GM21529 (cell line): ENCODE results near the gene ARHGEF17.
A peak's percentile ranks its signal among the peaks of the same experiment; 100 is the strongest.

ENCODE experiments used
- ATAC-seq: cut with Tn5 transposase; IDR thresholded peaks from one replicate; pipeline ENCODE4 v1.9.1; 2021; ENCODE audit not compliant: unreplicated experiment

Gene ARHGEF17

GRCh38 chr11:73292525-73292894, 15.6 kb upstream of the ARHGEF17 start:
- ATAC-seq, result no peak

- ATAC-seq, result no peak
Measured at GRCh38 chr11:73293356-73293936, 14.6 kb upstream of the ARHGEF17 start.

- ATAC-seq, result no peak
Measured at GRCh38 chr11:73294604-73295003, 13.5 kb upstream of the ARHGEF17 start.

- ATAC-seq, result peak; percentile 62
Measured at GRCh38 chr11:73295241-73295995, 12.7 kb upstream of the ARHGEF17 start.

GRCh38 chr11:73295996-73296318, 12.1 kb upstream of the ARHGEF17 start:
- ATAC-seq, result no peak

GRCh38 chr11:73296501-73297230, 11.4 kb upstream of the ARHGEF17 start:
- no peak for ATAC-seq

GRCh38 chr11:73297231-73297590, 10.9 kb upstream of the ARHGEF17 start:
- no peak for ATAC-seq

- ATAC-seq, result no peak
Measured at GRCh38 chr11:73297702-73298101, 10.4 kb upstream of the ARHGEF17 start.

GRCh38 chr11:73298233-73298632, 9.8 kb upstream of the ARHGEF17 start:
- ATAC-seq, result no peak

GRCh38 chr11:73299751-73300150, 8.3 kb upstream of the ARHGEF17 start:
- no peak for ATAC-seq

- no peak for ATAC-seq
Measured at GRCh38 chr11:73306069-73306841, 1.8 kb upstream of the ARHGEF17 start.

GRCh38 chr11:73306977-73307322, 1.1 kb upstream of the ARHGEF17 start:
- ATAC-seq, result no peak

GRCh38 chr11:73307323-73308002, 613 bp upstream of the ARHGEF17 start:
- peak; percentile 60 for ATAC-seq

GRCh38 chr11:73308961-73309919, 1.2 kb downstream of the ARHGEF17 start:
- peak; percentile 1 for ATAC-seq

- ATAC-seq, result no peak
Measured at GRCh38 chr11:73310076-73310475, 2.0 kb downstream of the ARHGEF17 start.

- ATAC-seq, result no peak
Measured at GRCh38 chr11:73310661-73311393, 2.8 kb downstream of the ARHGEF17 start.

- no peak for ATAC-seq
Measured at GRCh38 chr11:73311394-73311869, 3.4 kb downstream of the ARHGEF17 start.

GRCh38 chr11:73312036-73312435, 4.0 kb downstream of the ARHGEF17 start:
- ATAC-seq, result no peak

- ATAC-seq, result no peak
Measured at GRCh38 chr11:73312851-73313327, 4.8 kb downstream of the ARHGEF17 start.
